ENCODE measurements around the gene MKLN1. TPM values are rescaled to one million over a fixed set of nuclear protein-coding genes. Genes with fewer than 3 reads are reported as not detected.

The MKLN1 gene
- total and polyA plus RNA-seq, 2 of the 4 experiments (the other 2 are of a cell fraction) = 17.5 to 52.0 TPM

GRCh38 chr7:131322061-131322460, 5.6 kb upstream of the MKLN1 start:
- H4K91ac ChIP-seq (ENCODE audit: insufficient read depth, low read depth, low read length) = no peak overlapping the region
- TF ChIP-seq POLR2A (IDR thresholded peaks at IDR 0.05; ENCODE audit: low read depth, low read length) (no peak), MAFK (IDR thresholded peaks at IDR 0.05; ENCODE audit: low read depth, low read length) (no peak), CHD1 (IDR thresholded peaks at IDR 0.05; ENCODE audit: low read depth, low read length) (no peak), RCOR1 (IDR thresholded peaks at IDR 0.05; ENCODE audit: insufficient replicate concordance, low read length) (no peak), CTCF (conservative IDR thresholded peaks at IDR 0.05; ENCODE audit: low read depth, low read length) (no peak), FOS (IDR thresholded peaks at IDR 0.05; ENCODE audit: low read depth, low read length) (no peak), NFE2L2 (IDR thresholded peaks at IDR 0.05; ENCODE audit: low read depth, low read length) (no peak), RFX5 (IDR thresholded peaks at IDR 0.05; ENCODE audit: low read depth, low read length) (no peak)
- H2BK120ac ChIP-seq (ENCODE audit: low read depth, low read length) = no peak overlapping the region
- DNase-seq (no peak), ATAC-seq (ENCODE audit: low read depth) (no peak)
- no peak overlapping the region for H4K5ac ChIP-seq (ENCODE audit: low read depth, low read length)
- no peaks in the 10 kb centered on the region; a peak in 1 of 4 replicates for H3K79me1 ChIP-seq (ENCODE audit: low read depth in 1 of 2, low read length in 2 of 2)
- no peaks in the 10 kb centered on the region for H3K36me3 ChIP-seq (ENCODE audit: control insufficient read depth, insufficient read depth, low read length)
- H2BK20ac ChIP-seq (ENCODE audit: low read depth, low read length) = no peak overlapping the region
- CTCF ChIA-PET = no interaction called here
- POLR2A ChIA-PET (ENCODE audit: unreplicated experiment) = no interaction called here
- H3K56ac ChIP-seq (ENCODE audit: extremely low read depth, insufficient read depth, low read length) = no peak overlapping the region
- no peaks in the 10 kb centered on the region for H4K20me1 ChIP-seq (ENCODE audit: insufficient read depth, low read length)
- no peaks in the 10 kb centered on the region for H3K27me3 ChIP-seq (ENCODE audit: control insufficient read depth, insufficient read depth, low read length)
- no peaks in the 10 kb centered on the region for H3K9me3 ChIP-seq (ENCODE audit: control insufficient read depth, insufficient read depth, low read length)
- H2BK15ac ChIP-seq (ENCODE audit: low read depth, low read length) = no peak overlapping the region
- no peak overlapping the region for H2AK9ac ChIP-seq (replicated peaks; ENCODE audit: low read depth, low read length, poor library complexity)
- no peak overlapping the region for H3K4me3 ChIP-seq (ENCODE audit: insufficient read depth, low read depth, low read length)
- H3K4ac ChIP-seq (ENCODE audit: low read depth, low read length) = no peak overlapping the region
- no peak overlapping the region for H3K23ac ChIP-seq (ENCODE audit: low read depth, low read length)
- H2AFZ ChIP-seq (replicated peaks; ENCODE audit: low read length, poor library complexity) = no peak overlapping the region
- H3K9ac ChIP-seq (ENCODE audit: low read depth, low read length) = no peak overlapping the region
- H3K9me1 ChIP-seq (ENCODE audit: insufficient read depth, low read length) = no peaks in the 10 kb centered on the region
- no peak overlapping the region for H3K27ac ChIP-seq (ENCODE audit: insufficient read depth, low read length)
- intact Hi-C loops (cut with micrococcal nuclease) = no loop called here
- H3K4me2 ChIP-seq (ENCODE audit: low read depth, low read length) = no peak overlapping the region
- WGBS, 2 experiments (ENCODE audit: extremely low coverage in 2 of 2, insufficient read length in 1 of 2) = no CpG with 5 or more reads among the region's 1 CpG
- H3K18ac ChIP-seq (ENCODE audit: low read depth, low read length) = no peak overlapping the region
- no TSS peak for BruUV-seq (replicated peaks)
- no peak overlapping the region for H4K8ac ChIP-seq (ENCODE audit: low read depth in 2 of 2, low read length in 2 of 2)
- no peak overlapping the region for H3K14ac ChIP-seq (replicated peaks; ENCODE audit: low read depth, low read length)
- dilution Hi-C loops (cut with HindIII; ENCODE audit: low sequenced_read_pairs, unreplicated experiment) = no loop called here
- in situ Hi-C loops (cut with MboI; ENCODE audit: low sequenced_read_pairs) = no loop called here
- H2BK5ac ChIP-seq (ENCODE audit: low read depth, low read length, poor library complexity, severe bottlenecking) = no peak overlapping the region
- H3K4me1 ChIP-seq (ENCODE audit: control insufficient read depth, insufficient read depth, low read length) = peaks cover 2% of the 10 kb centered on the region; the same call in 1 of the 2 replicates
- no peak overlapping the region for H2AK5ac ChIP-seq (ENCODE audit: low read depth, low read length)
